HepG2 (cell line): ENCODE data around the gene NRN1L. TPM values are rescaled to one million over a fixed set of nuclear protein-coding genes. Genes with fewer than 3 reads are reported as not detected.

Source experiments
- GPN1 ChIP-seq: sonication (generic); formaldehyde crosslinking; IDR thresholded peaks from 2 replicates; pipeline ENCODE4 v1.5.1; 2020; ENCODE audit warnings: missing genetic modification reagents, borderline replicate concordance
- NFKB2 ChIP-seq: sonication (generic); formaldehyde crosslinking; IDR thresholded peaks from 2 replicates; pipeline ENCODE4 v1.4.0; 2020; ENCODE audit warnings: missing genetic modification reagents, borderline replicate concordance
- PCBP2 ChIP-seq: fragments of 200-400 bp; formaldehyde crosslinking; optimal IDR thresholded peaks from 2 replicates; pipeline ENCODE3; 2018; ENCODE audit warnings: low read length, low read depth; ENCODE audit not compliant: poor library complexity, severe bottlenecking
- ZKSCAN5 ChIP-seq: sonication (generic); formaldehyde crosslinking; IDR thresholded peaks from 2 replicates; pipeline ENCODE4 v1.5.1; 2020; ENCODE audit warnings: mild to moderate bottlenecking, missing genetic modification reagents
- ZNF543 ChIP-seq: sonication (generic); formaldehyde crosslinking; IDR thresholded peaks from 2 replicates; pipeline ENCODE4 v1.4.0; 2020; ENCODE audit warnings: mild to moderate bottlenecking, missing genetic modification reagents
- ZNF607 ChIP-seq: sonication (generic); formaldehyde crosslinking; IDR thresholded peaks from 2 replicates; pipeline ENCODE4 v1.5.1; 2020; ENCODE audit warnings: missing genetic modification reagents, mild to moderate bottlenecking, borderline replicate concordance
- polyA plus RNA-seq, 8 experiments: library from polyadenylated mRNA; depleted of rRNA in 3 of 8; stranded (reverse) in 7 of 8; unstranded in 1 of 8; fragments of >200 nt; fragmentation: Illumina TruSeq in 4 of 8; extraction: Trizol in 4 of 8; gene quantifications; 2 replicates each; pipeline versions ENCODE4 v1.2.1 to v1.2.3, GENCODE V29; 2011 to 2016; ENCODE audit warnings: low read depth in 4 of 8, missing spikeins in 1 of 8, mixed read lengths in 1 of 8; ENCODE audit not compliant: insufficient read depth in 1 of 8
- total RNA-seq, 5 experiments: library from RNA; depleted of rRNA; stranded (reverse); fragments of >200 nt; fragmentation: Illumina TruSeq; extraction: Trizol; gene quantifications; 2 replicates each; pipeline ENCODE4 v1.2.3, GENCODE V29; 2016; ENCODE audit warnings: low read depth in 1 of 5
- TF ChIP-seq, protein P1 (sequence below): sonication (generic); formaldehyde crosslinking; IDR thresholded peaks from 2 replicates; pipeline ENCODE4 v1.4.0; 2020; ENCODE audit warnings: missing genetic modification reagents
- TF ChIP-seq, protein P2 (sequence below), 2 experiments: sonication (generic) in 1 of 2; formaldehyde crosslinking in 1 of 2; IDR thresholded peaks; 2 replicates each; pipeline versions ENCODE4 v1.4.0 to v1.6.1; 2016 to 2020; ENCODE audit warnings: borderline replicate concordance in 1 of 2, low read depth in 1 of 2, mild to moderate bottlenecking in 1 of 2, missing genetic modification reagents in 1 of 2
- TF ChIP-seq, protein P3 (sequence below): sonication (generic); formaldehyde crosslinking; IDR thresholded peaks from 2 replicates; pipeline ENCODE4 v1.5.0; 2020; ENCODE audit warnings: mild to moderate bottlenecking, missing genetic modification reagents
- TF ChIP-seq, protein P4 (sequence below): sonication (generic); formaldehyde crosslinking; IDR thresholded peaks from 2 replicates; pipeline ENCODE4 v1.4.0; 2020; ENCODE audit warnings: missing genetic modification reagents, mild to moderate bottlenecking, borderline replicate concordance

Gene NRN1L
- total and polyA plus RNA-seq, 2 of the 13 experiments (the other 11 are each of a cell fraction or from before 2014, with no cell fraction given), result 0.53 to 1.2 TPM

DNA sequence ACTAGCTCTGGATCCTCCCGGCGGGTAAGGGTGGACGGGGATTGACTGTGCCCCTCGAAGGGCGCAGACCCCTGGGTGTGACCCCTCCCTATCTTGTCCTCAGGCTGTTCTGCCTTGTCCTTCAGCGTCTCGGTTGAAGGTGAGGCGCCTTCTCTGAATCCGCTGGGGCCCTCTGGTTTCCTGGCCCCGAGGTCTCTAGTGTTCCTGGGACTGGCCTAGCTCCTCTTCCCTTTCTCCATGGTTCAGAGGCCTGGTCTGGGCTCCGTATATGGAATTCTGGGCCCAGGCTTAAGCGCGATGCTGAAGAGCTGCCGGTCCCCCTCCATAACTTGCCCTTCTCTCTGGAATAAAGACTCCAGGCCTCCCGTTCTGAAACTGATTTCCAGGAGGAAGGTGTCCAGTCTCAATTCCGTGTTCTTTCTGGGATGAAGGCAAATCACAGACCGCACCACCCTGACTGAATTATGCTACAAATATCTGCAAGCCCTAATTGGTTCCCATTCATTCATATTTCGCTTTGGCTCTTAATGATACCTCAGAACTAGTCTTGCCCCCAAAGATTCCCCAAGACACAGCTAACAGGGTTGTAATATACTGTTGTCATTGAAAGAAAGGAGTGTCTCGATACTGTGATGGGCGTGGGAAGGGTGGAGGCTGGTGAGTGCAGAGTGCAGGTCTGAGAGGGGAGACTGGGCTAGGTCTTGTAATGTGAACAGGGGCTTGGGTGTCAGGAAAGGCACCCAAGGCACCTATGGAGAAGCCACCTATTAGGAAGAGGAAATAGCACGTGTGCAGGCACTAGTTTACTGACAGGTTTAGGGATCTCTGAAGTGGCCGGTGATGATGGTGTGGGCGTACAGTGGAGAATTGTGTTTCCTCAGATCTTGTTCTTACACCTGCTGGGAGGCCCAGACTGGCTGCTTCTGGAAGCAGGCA, 11.0 kb upstream of the NRN1L start (continued):
- TF ChIP-seq NFKB2 (CRISPR knock-in tag) (no peak), ZKSCAN5 (CRISPR knock-in tag) (no peak), ZNF607 (CRISPR knock-in tag) (no peak), GPN1 (CRISPR knock-in tag) (no peak), ZNF543 (CRISPR knock-in tag) (no peak), PCBP2 (no peak)
- TF ChIP-seq, protein P1, sequence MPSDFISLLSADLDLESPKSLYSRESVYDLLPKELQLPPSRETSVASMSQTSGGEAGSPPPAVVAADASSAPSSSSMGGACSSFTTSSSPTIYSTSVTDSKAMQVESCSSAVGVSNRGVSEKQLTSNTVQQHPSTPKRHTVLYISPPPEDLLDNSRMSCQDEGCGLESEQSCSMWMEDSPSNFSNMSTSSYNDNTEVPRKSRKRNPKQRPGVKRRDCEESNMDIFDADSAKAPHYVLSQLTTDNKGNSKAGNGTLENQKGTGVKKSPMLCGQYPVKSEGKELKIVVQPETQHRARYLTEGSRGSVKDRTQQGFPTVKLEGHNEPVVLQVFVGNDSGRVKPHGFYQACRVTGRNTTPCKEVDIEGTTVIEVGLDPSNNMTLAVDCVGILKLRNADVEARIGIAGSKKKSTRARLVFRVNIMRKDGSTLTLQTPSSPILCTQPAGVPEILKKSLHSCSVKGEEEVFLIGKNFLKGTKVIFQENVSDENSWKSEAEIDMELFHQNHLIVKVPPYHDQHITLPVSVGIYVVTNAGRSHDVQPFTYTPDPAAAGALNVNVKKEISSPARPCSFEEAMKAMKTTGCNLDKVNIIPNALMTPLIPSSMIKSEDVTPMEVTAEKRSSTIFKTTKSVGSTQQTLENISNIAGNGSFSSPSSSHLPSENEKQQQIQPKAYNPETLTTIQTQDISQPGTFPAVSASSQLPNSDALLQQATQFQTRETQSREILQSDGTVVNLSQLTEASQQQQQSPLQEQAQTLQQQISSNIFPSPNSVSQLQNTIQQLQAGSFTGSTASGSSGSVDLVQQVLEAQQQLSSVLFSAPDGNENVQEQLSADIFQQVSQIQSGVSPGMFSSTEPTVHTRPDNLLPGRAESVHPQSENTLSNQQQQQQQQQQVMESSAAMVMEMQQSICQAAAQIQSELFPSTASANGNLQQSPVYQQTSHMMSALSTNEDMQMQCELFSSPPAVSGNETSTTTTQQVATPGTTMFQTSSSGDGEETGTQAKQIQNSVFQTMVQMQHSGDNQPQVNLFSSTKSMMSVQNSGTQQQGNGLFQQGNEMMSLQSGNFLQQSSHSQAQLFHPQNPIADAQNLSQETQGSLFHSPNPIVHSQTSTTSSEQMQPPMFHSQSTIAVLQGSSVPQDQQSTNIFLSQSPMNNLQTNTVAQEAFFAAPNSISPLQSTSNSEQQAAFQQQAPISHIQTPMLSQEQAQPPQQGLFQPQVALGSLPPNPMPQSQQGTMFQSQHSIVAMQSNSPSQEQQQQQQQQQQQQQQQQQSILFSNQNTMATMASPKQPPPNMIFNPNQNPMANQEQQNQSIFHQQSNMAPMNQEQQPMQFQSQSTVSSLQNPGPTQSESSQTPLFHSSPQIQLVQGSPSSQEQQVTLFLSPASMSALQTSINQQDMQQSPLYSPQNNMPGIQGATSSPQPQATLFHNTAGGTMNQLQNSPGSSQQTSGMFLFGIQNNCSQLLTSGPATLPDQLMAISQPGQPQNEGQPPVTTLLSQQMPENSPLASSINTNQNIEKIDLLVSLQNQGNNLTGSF (CRISPR knock-in tag), result no peak
- TF ChIP-seq, protein P2, sequence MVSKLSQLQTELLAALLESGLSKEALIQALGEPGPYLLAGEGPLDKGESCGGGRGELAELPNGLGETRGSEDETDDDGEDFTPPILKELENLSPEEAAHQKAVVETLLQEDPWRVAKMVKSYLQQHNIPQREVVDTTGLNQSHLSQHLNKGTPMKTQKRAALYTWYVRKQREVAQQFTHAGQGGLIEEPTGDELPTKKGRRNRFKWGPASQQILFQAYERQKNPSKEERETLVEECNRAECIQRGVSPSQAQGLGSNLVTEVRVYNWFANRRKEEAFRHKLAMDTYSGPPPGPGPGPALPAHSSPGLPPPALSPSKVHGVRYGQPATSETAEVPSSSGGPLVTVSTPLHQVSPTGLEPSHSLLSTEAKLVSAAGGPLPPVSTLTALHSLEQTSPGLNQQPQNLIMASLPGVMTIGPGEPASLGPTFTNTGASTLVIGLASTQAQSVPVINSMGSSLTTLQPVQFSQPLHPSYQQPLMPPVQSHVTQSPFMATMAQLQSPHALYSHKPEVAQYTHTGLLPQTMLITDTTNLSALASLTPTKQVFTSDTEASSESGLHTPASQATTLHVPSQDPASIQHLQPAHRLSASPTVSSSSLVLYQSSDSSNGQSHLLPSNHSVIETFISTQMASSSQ (IDR thresholded peaks at IDR 0.05; ENCODE audit: low read depth), result no peak
- TF ChIP-seq, protein P2 (CRISPR knock-in tag; IDR thresholded peaks at IDR 0.05; ENCODE audit: borderline replicate concordance), result no peak
- TF ChIP-seq, protein P3, sequence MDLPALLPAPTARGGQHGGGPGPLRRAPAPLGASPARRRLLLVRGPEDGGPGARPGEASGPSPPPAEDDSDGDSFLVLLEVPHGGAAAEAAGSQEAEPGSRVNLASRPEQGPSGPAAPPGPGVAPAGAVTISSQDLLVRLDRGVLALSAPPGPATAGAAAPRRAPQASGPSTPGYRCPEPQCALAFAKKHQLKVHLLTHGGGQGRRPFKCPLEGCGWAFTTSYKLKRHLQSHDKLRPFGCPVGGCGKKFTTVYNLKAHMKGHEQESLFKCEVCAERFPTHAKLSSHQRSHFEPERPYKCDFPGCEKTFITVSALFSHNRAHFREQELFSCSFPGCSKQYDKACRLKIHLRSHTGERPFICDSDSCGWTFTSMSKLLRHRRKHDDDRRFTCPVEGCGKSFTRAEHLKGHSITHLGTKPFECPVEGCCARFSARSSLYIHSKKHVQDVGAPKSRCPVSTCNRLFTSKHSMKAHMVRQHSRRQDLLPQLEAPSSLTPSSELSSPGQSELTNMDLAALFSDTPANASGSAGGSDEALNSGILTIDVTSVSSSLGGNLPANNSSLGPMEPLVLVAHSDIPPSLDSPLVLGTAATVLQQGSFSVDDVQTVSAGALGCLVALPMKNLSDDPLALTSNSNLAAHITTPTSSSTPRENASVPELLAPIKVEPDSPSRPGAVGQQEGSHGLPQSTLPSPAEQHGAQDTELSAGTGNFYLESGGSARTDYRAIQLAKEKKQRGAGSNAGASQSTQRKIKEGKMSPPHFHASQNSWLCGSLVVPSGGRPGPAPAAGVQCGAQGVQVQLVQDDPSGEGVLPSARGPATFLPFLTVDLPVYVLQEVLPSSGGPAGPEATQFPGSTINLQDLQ (CRISPR knock-in tag), result no peak
- TF ChIP-seq, protein P4, sequence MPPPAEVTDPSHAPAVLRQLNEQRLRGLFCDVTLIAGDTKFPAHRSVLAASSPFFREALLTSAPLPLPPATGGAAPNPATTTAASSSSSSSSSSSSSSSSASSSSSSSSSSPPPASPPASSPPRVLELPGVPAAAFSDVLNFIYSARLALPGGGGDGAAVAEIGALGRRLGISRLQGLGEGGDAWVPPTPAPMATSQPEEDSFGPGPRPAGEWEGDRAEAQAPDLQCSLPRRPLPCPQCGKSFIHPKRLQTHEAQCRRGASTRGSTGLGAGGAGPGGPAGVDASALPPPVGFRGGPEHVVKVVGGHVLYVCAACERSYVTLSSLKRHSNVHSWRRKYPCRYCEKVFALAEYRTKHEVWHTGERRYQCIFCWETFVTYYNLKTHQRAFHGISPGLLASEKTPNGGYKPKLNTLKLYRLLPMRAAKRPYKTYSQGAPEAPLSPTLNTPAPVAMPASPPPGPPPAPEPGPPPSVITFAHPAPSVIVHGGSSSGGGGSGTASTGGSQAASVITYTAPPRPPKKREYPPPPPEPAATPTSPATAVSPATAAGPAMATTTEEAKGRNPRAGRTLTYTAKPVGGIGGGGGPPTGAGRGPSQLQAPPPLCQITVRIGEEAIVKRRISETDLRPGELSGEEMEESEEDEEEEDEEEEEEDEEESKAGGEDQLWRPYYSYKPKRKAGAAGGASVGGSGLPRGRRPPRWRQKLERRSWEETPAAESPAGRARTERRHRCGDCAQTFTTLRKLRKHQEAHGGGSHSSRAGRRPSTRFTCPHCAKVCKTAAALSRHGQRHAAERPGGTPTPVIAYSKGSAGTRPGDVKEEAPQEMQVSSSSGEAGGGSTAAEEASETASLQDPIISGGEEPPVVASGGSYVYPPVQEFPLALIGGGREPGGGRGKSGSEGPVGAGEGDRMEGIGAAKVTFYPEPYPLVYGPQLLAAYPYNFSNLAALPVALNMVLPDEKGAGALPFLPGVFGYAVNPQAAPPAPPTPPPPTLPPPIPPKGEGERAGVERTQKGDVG (CRISPR knock-in tag), result no peak
